ENCODE data around the gene FSHB.
"Not testable (repeated sequence)": the region's sequence is repeated elsewhere in the genome, so short reads cannot be mapped to it uniquely, and the experiment has no call there.

DNA sequence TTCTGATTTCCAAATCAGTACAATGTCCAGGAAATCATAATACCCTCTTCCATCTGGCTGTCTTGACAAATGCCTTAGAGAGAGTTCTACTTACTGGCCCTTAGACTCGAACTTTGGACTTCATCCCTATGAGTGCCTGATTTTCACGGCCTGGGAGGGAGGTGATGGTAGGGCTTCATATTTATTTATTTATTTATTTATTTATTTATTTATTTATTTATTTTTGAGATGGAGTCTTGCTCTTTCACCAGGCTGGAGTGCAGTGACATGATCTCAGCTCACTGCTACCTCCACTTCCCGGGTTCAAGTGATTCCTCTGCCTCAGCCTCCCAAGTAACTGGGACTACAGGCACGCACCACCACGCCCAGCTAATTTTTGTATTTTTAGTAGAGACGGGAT, 27.8 kb upstream of the FSHB start:
- TF ChIP-seq, protein P1, sequence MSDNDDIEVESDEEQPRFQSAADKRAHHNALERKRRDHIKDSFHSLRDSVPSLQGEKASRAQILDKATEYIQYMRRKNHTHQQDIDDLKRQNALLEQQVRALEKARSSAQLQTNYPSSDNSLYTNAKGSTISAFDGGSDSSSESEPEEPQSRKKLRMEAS (IDR thresholded peaks at IDR 0.05), result not testable (repeated sequence)
- not testable (repeated sequence) for TF ChIP-seq EGR1 (IDR thresholded peaks at IDR 0.05; ENCODE audit: low read depth in 2 of 2); ATF3 (IDR thresholded peaks at IDR 0.05); CTCF (IDR thresholded peaks at IDR 0.05; ENCODE audit: low read depth, low read length, missing input control); GABPA (IDR thresholded peaks at IDR 0.05 in 1 of 2, conservative IDR thresholded peaks at IDR 0.05 in 1 of 2); SP1 (IDR thresholded peaks at IDR 0.05)
- TF ChIP-seq, protein P2, sequence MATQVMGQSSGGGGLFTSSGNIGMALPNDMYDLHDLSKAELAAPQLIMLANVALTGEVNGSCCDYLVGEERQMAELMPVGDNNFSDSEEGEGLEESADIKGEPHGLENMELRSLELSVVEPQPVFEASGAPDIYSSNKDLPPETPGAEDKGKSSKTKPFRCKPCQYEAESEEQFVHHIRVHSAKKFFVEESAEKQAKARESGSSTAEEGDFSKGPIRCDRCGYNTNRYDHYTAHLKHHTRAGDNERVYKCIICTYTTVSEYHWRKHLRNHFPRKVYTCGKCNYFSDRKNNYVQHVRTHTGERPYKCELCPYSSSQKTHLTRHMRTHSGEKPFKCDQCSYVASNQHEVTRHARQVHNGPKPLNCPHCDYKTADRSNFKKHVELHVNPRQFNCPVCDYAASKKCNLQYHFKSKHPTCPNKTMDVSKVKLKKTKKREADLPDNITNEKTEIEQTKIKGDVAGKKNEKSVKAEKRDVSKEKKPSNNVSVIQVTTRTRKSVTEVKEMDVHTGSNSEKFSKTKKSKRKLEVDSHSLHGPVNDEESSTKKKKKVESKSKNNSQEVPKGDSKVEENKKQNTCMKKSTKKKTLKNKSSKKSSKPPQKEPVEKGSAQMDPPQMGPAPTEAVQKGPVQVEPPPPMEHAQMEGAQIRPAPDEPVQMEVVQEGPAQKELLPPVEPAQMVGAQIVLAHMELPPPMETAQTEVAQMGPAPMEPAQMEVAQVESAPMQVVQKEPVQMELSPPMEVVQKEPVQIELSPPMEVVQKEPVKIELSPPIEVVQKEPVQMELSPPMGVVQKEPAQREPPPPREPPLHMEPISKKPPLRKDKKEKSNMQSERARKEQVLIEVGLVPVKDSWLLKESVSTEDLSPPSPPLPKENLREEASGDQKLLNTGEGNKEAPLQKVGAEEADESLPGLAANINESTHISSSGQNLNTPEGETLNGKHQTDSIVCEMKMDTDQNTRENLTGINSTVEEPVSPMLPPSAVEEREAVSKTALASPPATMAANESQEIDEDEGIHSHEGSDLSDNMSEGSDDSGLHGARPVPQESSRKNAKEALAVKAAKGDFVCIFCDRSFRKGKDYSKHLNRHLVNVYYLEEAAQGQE (IDR thresholded peaks at IDR 0.05), result not testable (repeated sequence)

Data from liver (tissue), 3 donors.